HG03469 (cell line): ENCODE results near the gene EPHA4.

Experiments used
- ATAC-seq: cut with Tn5 transposase; IDR thresholded peaks from one replicate; pipeline ENCODE4 v1.9.1; 2021; ENCODE audit warnings: mild to moderate bottlenecking, moderate library complexity, moderate number of reproducible peaks; ENCODE audit not compliant: unreplicated experiment

Gene EPHA4

DNA sequence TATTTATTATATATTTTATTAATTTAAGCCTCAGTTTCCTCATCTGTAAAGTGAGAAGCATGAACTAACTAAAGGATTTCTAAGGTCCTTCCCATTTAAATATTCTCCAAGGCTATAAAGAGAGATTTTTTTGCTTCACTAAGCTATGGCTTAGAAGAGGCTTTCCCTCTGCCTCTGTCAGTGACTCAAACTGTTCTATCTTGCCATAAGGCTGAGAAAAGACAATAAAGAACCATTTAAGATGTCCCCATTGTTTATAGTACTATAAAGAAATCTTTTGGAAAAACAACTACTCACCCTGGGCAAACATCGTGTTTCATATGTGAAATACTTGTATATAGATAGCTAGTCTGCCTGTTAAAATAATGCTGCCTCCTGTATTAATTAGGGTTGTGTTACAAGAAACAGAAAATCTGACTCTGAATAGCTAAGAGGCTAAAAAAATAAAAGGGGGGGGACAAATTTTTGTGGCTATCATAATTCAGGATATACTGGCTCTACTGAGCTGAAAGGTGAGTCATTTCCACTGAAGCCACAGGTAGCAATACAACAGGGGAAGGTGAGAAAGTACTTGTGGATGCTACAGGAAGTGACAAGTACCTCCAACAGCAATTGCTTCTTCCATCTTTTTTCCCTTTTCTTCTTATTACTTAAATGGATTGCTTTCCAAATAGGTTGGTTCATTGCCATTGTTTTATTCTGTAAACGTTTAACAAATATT, 25.4 kb downstream of the EPHA4 start:
- no peak for ATAC-seq

GRCh38 chr2:221541131-221541735, 30.9 kb downstream of the EPHA4 start:
- ATAC-seq: no peak

- ATAC-seq: no peak
These were observed 32.9 kb downstream of the EPHA4 start for GRCh38 chr2:221539246-221539645.

DNA sequence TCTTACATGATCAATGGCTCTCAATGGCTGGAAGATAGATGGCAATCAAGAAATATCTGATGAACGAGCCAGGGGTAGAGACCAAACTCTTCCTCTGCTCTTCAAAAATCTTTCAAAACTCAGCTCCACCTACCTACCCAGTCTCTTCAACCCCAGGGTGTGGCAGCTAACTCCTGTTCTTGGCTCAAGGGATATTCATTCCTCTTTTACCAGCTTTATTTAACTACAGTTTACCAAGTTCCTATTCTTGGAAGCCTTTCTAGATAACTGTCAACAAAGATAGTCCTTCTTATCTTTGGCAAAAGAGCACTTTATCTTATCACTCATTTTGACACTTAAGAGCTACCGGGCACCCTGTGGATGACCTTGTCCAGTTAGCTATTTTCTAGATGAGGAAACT, 36.3 kb downstream of the EPHA4 start:
- ATAC-seq: no peak

- no peak for ATAC-seq
These were observed 38.8 kb downstream of the EPHA4 start for GRCh38 chr2:221533299-221533698.

DNA sequence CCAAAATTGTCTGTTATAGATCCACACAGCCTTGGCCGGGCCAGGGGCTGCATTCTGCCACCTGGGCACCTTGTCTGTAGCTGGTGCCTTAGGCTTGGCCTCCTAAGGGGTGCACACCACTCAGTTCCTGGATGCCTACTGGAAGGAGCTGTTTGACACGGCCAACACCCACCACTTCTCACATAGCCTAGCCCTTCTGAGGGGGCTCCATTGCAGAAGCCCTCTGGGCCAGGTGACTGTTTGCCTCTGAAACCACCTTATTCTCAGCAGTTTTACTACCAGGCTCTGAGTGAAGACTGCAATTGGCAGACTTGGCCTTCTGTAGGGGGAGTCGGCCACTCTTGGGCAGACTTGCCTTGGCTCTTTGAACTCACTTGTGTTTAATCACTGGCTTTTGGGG, 39.5 kb downstream of the EPHA4 start:
- no peak for ATAC-seq

DNA sequence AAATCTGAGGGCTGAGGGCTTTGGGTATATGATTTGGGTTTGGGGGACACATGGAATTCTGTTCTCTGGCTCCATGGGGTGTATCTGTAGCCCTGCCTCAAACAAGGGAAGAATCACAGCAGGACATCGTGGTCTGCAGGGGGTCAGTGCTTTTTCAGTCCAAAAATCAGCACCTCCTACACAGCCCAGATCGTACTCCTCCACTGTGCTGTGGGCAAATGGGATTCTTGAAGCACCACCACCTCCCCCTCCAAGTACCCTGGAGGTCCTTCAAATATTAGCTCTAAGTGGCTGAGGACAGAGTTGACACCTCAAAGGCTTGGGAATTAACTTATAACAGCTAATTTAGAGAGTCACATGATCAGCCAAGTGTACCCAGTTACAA, 41.5 kb downstream of the EPHA4 start:
- ATAC-seq: no peak

DNA sequence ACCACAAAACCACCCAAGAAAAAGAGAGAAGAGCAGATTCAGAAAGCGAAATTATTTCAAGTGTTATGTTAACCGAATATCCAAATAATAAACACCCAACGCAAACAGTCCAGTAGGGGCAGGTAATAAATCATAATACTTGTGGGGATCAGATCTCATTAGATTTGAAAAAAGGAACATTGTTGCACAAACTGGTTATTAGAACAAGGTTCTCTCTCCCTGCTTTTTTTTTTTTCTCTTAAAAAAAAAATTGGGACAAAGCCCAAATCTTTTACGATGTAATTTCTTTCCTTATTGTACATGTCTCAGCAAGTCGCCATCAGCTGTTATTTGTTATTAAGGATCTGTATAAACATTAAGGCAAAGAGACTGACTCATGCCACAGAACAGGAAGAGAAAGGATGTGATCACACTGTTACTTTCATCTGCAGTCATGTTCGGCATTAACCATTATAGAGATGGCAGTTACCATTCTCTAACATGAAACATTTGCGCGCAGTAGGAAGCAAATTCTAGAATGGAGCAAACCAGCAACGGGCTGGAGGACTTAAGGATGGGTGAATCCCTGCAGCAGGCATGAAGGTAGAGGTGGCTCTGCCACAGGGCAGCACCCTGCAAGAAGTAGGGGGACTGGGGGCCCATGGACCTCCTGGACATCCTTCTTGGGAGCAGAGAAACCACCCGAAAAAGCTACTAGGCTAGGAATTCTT, 42.0 kb downstream of the EPHA4 start:
- ATAC-seq: no peak

DNA sequence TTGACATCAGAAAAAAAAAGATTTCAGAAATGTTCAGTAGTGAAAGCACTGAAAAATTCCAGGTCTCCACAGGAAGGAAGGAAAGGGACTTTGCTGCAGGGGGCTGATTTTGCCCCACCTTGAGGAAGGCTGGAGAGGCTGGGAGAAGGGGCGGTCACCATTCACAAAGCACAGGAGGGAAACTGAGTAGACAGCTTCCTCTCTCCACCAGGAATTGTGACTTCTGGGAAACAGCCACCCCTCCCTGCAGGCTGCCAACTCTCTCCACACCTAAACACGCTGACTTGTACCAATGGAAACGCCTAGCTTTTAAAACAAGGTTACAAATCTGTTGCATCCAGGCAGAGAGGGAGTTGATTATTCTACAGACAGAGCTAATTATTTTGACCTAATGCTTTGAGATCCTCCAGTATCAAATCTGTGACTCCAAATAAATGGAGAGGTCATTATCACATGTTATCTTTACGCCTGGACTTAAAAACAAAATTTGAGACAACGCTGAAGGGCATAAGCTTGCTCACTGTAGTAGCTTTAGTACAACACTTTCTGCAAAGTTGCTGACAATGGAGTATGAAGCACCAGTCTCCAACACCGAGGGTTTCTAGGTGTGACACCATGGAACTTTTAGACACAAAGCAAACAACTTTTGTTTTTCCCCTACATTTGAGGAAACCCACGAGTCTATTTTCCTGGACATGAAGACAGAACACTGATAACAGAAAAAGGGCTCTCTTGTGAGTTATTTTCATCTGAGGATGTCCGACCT, 42.7 kb downstream of the EPHA4 start:
- ATAC-seq: no peak

DNA sequence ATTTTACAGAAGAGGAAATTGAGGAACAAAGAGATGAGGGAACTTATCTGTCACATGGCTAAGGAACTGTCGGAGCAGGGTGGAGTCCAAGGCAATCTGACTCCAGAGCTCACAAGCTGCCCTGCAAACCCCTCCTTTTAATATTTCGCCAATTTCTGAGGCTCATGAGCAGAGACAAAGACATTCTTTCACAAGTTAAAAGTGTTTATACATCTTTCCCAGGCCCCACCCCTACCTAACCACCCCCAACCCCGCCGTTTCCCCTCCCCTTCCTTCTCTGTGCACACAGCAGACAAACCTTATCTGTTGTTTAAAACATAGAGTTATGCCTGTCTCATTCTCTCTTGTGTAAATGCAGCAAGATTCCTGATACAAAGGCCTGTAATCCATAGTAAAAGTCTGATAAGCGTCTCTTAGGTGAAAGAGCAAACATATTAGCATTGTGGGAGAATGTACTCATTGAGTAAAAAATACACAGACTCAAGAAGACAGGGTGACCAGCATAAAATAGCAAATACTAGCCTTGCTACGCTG, 44.3 kb downstream of the EPHA4 start:
- no peak for ATAC-seq

- no peak for ATAC-seq
These were observed 47.9 kb downstream of the EPHA4 start for GRCh38 chr2:221524158-221524557.

- no peak for ATAC-seq
These were observed 50.8 kb downstream of the EPHA4 start for GRCh38 chr2:221521233-221521845.

DNA sequence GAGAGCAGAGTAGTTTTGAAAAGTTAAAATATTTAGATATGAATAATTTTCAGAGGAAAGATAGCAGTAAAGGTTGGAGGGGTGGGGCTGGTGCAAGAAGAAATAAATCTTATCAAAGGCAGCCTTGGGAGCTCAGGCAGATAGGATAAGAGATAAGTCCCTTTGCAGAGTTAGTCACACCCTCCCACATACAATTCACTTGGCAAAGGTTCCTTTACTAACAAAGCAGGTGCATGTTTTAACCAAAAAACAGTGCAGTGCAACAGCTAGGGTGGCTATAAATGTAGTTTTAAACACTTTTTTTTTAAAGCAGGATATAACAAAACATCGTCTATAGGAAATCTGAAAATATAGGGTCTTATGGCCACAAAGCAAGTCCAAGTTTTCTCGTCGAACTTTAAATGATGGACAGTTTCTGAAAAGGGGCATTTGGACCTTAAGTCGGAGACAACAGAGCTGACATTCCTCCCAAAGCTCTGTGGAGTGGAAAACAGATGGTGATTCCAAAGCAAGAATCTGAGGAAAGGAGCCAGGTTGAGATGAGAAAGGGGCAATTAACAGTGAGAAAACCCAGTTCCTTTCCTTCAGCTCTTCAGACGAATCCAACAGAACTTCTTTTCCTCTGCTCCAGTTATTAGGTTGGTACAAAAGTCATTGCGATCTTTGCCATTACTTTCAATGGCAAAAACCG, 53.0 kb downstream of the EPHA4 start:
- no peak for ATAC-seq

- ATAC-seq: peak; percentile 45
These were observed 53.7 kb downstream of the EPHA4 start for GRCh38 chr2:221518201-221518934.

- ATAC-seq: peak; percentile 89
These were observed 54.4 kb downstream of the EPHA4 start for GRCh38 chr2:221517696-221518151.

GRCh38 chr2:221517146-221517695, 54.9 kb downstream of the EPHA4 start:
- no peak for ATAC-seq

- no peak for ATAC-seq
These were observed 56.2 kb downstream of the EPHA4 start for GRCh38 chr2:221515864-221516263.

GRCh38 chr2:221514305-221515040, 57.6 kb downstream of the EPHA4 start:
- ATAC-seq: no peak
